ENCODE results near the gene MAB21L3.

MAB21L3 gene

DNA sequence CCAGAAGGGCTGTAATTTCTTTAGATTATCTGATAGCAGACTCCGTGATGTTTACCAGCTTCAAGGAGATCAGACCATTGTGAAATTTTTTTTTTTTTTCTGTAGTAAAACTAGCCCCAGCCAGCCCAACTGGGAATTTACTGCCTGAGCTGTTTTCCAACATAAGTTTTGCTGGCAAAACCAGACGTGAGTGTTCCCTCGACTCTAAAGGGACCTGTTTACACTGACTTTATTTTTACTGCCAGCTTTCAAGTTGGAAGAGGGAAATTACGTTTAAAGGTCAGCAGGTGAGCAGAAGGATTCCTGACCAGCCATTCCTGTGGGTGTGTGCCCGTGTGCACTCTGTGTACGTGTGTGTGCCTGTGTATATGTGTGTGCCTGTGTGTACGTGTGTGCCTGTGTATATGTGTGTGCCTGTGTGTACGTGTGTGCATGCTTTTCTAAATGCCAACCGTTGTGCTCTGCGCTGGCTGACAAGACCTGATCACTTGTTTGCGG is 374 bp downstream of the MAB21L3 start:
- H3K4me3 ChIP-seq (ENCODE audit: low read depth in 1 of 2, low read length in 2 of 2), result no peak overlapping the region
- H3K9me3 ChIP-seq (ENCODE audit: control insufficient read depth in 1 of 2, low read length in 2 of 2), result no peaks in the 10 kb centered on the region
- H3K27ac ChIP-seq (ENCODE audit: low read length), result no peak overlapping the region
- H3K36me3 ChIP-seq (ENCODE audit: control insufficient read depth in 1 of 2, insufficient read depth in 2 of 2, low read length in 2 of 2), result no peaks in the 10 kb centered on the region
- H3K4me1 ChIP-seq (ENCODE audit: control insufficient read depth in 1 of 2, insufficient read depth in 2 of 2, low read length in 2 of 2), result no peaks in the 10 kb centered on the region
- no peaks in the 10 kb centered on the region for H3K27me3 ChIP-seq (ENCODE audit: low read depth, low read length)

DNA sequence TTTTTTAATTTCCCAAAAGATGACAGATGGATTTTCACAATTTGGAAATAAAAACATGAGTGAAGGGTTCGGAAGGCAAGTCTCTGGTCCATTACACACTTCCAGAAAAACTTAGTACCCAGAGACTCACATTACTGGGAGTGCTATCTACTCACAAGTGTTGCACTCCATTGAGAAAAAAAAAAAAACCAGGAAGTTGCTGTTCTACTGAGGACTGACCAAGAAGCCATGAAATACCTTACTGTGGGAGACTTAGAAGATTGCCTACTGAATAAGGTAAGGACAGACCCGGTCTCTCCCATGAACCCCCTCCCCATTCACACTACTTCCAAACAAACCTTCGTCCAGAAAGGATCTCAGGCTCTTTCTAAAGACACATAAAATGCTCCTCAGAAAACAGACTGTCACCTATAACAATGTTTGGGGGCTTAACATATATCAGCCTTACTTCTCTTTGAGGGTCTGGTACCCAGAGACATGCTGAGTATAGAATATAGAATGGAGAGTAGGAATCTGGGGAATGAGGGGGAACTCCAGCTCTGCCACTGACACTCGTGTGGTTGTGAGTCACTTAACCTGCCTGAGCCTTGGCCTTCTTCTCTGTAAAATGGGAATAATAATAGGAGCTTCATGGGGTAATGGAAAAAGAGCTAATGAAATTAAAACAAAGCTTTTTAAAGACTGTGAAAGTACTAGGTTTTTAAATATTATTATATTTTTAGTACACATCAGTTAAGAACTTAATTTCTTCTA is 1.4 kb downstream of the MAB21L3 start:
- Histone ChIP-seq H3K4me1 (ENCODE audit: control insufficient read depth in 1 of 2, insufficient read depth in 2 of 2, low read length in 2 of 2) (no peaks in the 10 kb centered on the region), H3K9me3 (ENCODE audit: control insufficient read depth in 1 of 2, low read length in 2 of 2) (no peaks in the 10 kb centered on the region), H3K27ac (ENCODE audit: low read length) (no peak overlapping the region), H3K27me3 (ENCODE audit: low read depth, low read length) (no peaks in the 10 kb centered on the region), H3K4me3 (ENCODE audit: low read depth in 1 of 2, low read length in 2 of 2) (no peak overlapping the region), H3K36me3 (ENCODE audit: control insufficient read depth in 1 of 2, insufficient read depth in 2 of 2, low read length in 2 of 2) (no peaks in the 10 kb centered on the region)

- Histone ChIP-seq H3K4me1 (ENCODE audit: control insufficient read depth in 1 of 2, insufficient read depth in 2 of 2, low read length in 2 of 2) (no peaks in the 10 kb centered on the region), H3K36me3 (ENCODE audit: control insufficient read depth in 1 of 2, insufficient read depth in 2 of 2, low read length in 2 of 2) (no peaks in the 10 kb centered on the region), H3K9me3 (ENCODE audit: control insufficient read depth in 1 of 2, low read length in 2 of 2) (no peaks in the 10 kb centered on the region), H3K27ac (ENCODE audit: low read length) (no peak overlapping the region), H3K4me3 (ENCODE audit: low read depth in 1 of 2, low read length in 2 of 2) (no peak overlapping the region), H3K27me3 (ENCODE audit: low read depth, low read length) (no peaks in the 10 kb centered on the region)
Measured at GRCh38 chr1:116113615-116114014, 2.4 kb downstream of the MAB21L3 start.

DNA sequence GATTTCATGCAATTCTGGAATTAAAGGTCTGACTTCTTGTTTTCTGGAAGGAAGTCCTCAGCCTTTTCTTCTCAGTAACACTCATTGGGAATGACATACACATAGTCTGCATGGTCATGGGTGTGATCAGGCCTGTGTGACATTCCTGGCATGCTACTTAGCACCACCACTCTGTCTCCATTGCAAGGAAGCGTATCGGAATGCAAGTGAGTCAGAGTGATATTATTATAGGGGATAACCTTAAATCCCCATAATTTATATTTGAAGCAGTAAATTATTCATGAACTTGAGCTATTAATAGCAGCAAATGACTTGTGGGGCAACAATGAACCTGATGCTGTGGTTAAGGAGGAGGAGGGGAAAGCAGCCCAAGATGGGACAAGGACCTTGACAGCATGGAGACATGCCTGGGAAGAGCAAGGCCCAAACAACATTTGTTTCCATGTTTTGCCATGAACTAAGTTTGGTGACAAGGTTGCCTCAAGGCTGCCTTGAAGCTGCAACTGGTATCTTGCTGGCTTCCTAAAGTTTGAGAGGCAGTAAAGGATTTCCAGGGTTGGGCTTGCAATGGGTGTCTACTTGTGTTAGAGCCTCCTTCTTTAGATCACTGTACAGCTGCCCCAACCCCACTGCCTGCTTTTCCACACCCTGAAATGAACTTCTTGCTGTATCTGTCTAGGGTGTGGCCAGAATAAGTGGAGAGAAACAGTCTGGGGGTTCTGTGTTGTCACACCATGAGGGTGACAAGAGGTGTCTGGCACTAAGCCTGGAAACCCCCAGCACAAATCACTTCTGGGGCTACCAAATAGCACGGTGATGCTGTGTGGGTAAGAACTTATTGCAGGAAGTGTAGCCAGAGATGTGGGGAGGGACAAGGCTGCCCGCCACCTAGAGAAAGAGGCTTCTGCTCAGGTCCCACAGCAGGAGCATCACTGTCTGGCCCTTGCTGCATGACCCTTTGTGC is 4.6 kb downstream of the MAB21L3 start:
- H3K36me3 ChIP-seq (ENCODE audit: control insufficient read depth in 1 of 2, insufficient read depth in 2 of 2, low read length in 2 of 2), result no peaks in the 10 kb centered on the region
- H3K4me1 ChIP-seq (ENCODE audit: control insufficient read depth in 1 of 2, insufficient read depth in 2 of 2, low read length in 2 of 2), result no peaks in the 10 kb centered on the region
- H3K9me3 ChIP-seq (ENCODE audit: control insufficient read depth in 1 of 2, low read length in 2 of 2), result no peaks in the 10 kb centered on the region
- no peak overlapping the region for H3K4me3 ChIP-seq (ENCODE audit: low read depth in 1 of 2, low read length in 2 of 2)
- no peaks in the 10 kb centered on the region for H3K27me3 ChIP-seq (ENCODE audit: low read depth, low read length)
- no peak overlapping the region for H3K27ac ChIP-seq (ENCODE audit: low read length)

GRCh38 chr1:116118471-116118870 is 7.3 kb downstream of the MAB21L3 start:
- Histone ChIP-seq H3K36me3 (ENCODE audit: control insufficient read depth in 1 of 2, insufficient read depth in 2 of 2, low read length in 2 of 2) (no peaks in the 10 kb centered on the region), H3K9me3 (ENCODE audit: control insufficient read depth in 1 of 2, low read length in 2 of 2) (no peaks in the 10 kb centered on the region), H3K4me3 (ENCODE audit: low read depth in 1 of 2, low read length in 2 of 2) (no peak overlapping the region), H3K27ac (ENCODE audit: low read length) (no peak overlapping the region), H3K4me1 (ENCODE audit: control insufficient read depth in 1 of 2, insufficient read depth in 2 of 2, low read length in 2 of 2) (no peaks in the 10 kb centered on the region), H3K27me3 (ENCODE audit: low read depth, low read length) (no peaks in the 10 kb centered on the region)

- H3K9me3 ChIP-seq (ENCODE audit: control insufficient read depth in 1 of 2, low read length in 2 of 2), result no peaks in the 10 kb centered on the region
- H3K27ac ChIP-seq (ENCODE audit: low read length), result no peak overlapping the region
- H3K36me3 ChIP-seq (ENCODE audit: control insufficient read depth in 1 of 2, insufficient read depth in 2 of 2, low read length in 2 of 2), result no peaks in the 10 kb centered on the region
- no peak overlapping the region for H3K4me3 ChIP-seq (ENCODE audit: low read depth in 1 of 2, low read length in 2 of 2)
- H3K27me3 ChIP-seq (ENCODE audit: low read depth, low read length), result no peaks in the 10 kb centered on the region
- no peaks in the 10 kb centered on the region for H3K4me1 ChIP-seq (ENCODE audit: control insufficient read depth in 1 of 2, insufficient read depth in 2 of 2, low read length in 2 of 2)
Measured at GRCh38 chr1:116119876-116120275, 8.7 kb downstream of the MAB21L3 start.

- no peaks in the 10 kb centered on the region for H3K27me3 ChIP-seq (ENCODE audit: low read depth, low read length)
- no peak overlapping the region for H3K4me3 ChIP-seq (ENCODE audit: low read depth in 1 of 2, low read length in 2 of 2)
- no peaks in the 10 kb centered on the region for H3K36me3 ChIP-seq (ENCODE audit: control insufficient read depth in 1 of 2, insufficient read depth in 2 of 2, low read length in 2 of 2)
- H3K4me1 ChIP-seq (ENCODE audit: control insufficient read depth in 1 of 2, insufficient read depth in 2 of 2, low read length in 2 of 2), result no peaks in the 10 kb centered on the region
- no peak overlapping the region for H3K27ac ChIP-seq (ENCODE audit: low read length)
- H3K9me3 ChIP-seq (ENCODE audit: control insufficient read depth in 1 of 2, low read length in 2 of 2), result no peaks in the 10 kb centered on the region
Measured at GRCh38 chr1:116122955-116123757, 12.0 kb downstream of the MAB21L3 start.

GRCh38 chr1:116123837-116124533 is 12.8 kb downstream of the MAB21L3 start:
- Histone ChIP-seq H3K9me3 (ENCODE audit: control insufficient read depth in 1 of 2, low read length in 2 of 2) (no peaks in the 10 kb centered on the region), H3K27ac (ENCODE audit: low read length) (no peak overlapping the region), H3K27me3 (ENCODE audit: low read depth, low read length) (no peaks in the 10 kb centered on the region), H3K4me1 (ENCODE audit: control insufficient read depth in 1 of 2, insufficient read depth in 2 of 2, low read length in 2 of 2) (no peaks in the 10 kb centered on the region), H3K4me3 (ENCODE audit: low read depth in 1 of 2, low read length in 2 of 2) (no peak overlapping the region), H3K36me3 (ENCODE audit: control insufficient read depth in 1 of 2, insufficient read depth in 2 of 2, low read length in 2 of 2) (no peaks in the 10 kb centered on the region)

DNA sequence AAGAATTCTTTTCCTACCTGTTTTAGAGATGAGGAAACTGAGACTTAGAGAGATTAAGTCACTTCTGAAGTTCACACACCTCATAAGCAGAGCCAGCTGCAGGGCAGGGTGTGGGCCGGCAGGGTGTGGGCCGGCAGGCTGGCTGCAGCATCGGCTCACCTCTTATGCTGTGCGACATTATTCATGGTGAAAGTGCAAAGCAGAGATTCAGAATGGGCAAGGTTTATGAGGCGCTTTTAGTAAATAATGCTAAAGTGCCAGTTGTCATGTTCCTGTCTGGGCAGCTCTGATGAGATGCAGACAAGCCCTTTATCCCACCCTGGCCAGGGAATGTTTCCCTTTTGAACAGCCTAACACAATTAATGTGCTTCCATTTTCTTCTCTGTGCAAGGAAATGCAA is 14.6 kb downstream of the MAB21L3 start:
- Histone ChIP-seq H3K9me3 (ENCODE audit: control insufficient read depth in 1 of 2, low read length in 2 of 2) (no peaks in the 10 kb centered on the region), H3K27me3 (ENCODE audit: low read depth, low read length) (no peaks in the 10 kb centered on the region), H3K4me3 (ENCODE audit: low read depth in 1 of 2, low read length in 2 of 2) (no peak overlapping the region), H3K36me3 (ENCODE audit: control insufficient read depth in 1 of 2, insufficient read depth in 2 of 2, low read length in 2 of 2) (no peaks in the 10 kb centered on the region), H3K4me1 (ENCODE audit: control insufficient read depth in 1 of 2, insufficient read depth in 2 of 2, low read length in 2 of 2) (no peaks in the 10 kb centered on the region), H3K27ac (ENCODE audit: low read length) (no peak overlapping the region)

GRCh38 chr1:116126281-116126680 is 15.1 kb downstream of the MAB21L3 start:
- H3K27ac ChIP-seq (ENCODE audit: low read length), result no peak overlapping the region
- no peak overlapping the region for H3K4me3 ChIP-seq (ENCODE audit: low read depth in 1 of 2, low read length in 2 of 2)

More at GRCh38 chr1:116126281-116126680, 15.1 kb downstream of the MAB21L3 start:
- Histone ChIP-seq H3K36me3 (ENCODE audit: control insufficient read depth in 1 of 2, insufficient read depth in 2 of 2, low read length in 2 of 2) (no peaks in the 10 kb centered on the region), H3K27me3 (ENCODE audit: low read depth, low read length) (no peaks in the 10 kb centered on the region), H3K4me1 (ENCODE audit: control insufficient read depth in 1 of 2, insufficient read depth in 2 of 2, low read length in 2 of 2) (no peaks in the 10 kb centered on the region), H3K9me3 (ENCODE audit: control insufficient read depth in 1 of 2, low read length in 2 of 2) (no peaks in the 10 kb centered on the region)

Measured in muscle layer of duodenum (tissue), 2 donors.